Pons (tissue), 1 donor: ENCODE data around the gene EXOSC6.
"Not testable (repeated sequence)": the region's sequence is repeated elsewhere in the genome, so short reads cannot be mapped to it uniquely, and the experiment has no call there.

Source experiments
- DNase-seq: peaks from one replicate; pipeline ENCODE4 v3.0.0-alpha.2; 2016; ENCODE audit warnings: low spot score

The EXOSC6 gene

DNA sequence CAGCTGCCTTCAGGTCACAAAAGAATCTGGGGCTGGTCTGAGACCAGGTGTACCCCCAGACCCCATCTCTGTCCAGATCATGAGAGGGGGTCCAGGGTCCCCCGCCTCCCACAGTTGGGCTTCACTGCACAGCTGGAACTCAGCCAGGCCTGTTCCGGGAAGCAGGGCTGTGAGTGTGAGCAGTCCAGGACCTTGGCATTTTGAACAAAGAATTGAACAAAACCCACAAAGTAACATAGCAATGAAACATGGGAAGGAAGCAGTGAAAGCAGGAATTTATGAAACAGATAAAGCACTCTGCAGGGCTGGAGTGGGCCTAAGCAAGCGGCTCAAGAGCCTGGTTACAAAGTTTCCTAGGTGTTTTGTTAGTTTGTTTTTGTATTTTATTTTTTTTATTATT lies 53.1 kb downstream of the EXOSC6 start:
- DNase-seq: not testable (repeated sequence)

DNA sequence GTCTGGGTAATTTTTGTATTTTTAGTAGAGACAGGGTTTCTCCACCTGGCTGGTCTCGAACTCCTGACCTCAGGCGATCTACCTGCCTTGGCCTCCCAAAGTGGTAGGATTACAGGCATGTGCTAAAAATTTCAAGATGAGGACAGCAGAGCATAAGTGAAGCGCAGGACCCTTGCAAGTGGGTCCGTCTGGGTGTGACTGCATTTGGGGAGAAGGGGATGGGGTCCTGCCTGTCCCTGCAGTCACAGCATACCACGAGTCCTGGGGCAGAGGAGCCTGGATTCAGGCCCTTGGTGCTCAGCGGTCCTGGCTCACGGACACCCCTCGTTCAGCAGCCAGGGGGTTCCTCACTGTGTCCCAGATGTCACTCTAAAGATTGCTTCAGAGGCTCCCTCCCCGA lies 53.5 kb downstream of the EXOSC6 start:
- not testable (repeated sequence) for DNase-seq

DNA sequence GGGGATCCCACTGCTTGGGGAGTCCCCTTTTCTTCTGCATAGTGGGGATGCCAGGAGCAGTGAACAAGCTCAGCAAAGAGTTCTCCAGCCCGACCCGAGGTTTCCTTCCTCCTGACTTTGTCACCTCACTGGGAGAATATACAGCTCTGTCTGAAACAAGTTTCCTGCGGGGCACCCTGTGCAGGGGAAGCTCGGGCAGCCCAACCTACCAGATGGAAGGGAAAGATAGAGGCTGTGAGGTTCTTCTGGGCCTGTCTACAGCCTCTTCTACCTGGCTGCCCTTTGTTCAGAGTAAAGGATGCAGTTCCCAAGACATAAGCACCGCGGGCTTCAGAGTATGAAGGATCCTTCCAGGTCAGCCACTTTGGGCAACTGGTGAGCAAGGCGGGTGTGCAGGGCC lies 54.1 kb downstream of the EXOSC6 start:
- not testable (repeated sequence) for DNase-seq
